ENCODE results near the gene CHRNB1.
A peak's percentile ranks its signal among the peaks of the same experiment; 100 is the strongest.

CHRNB1 gene

DNA sequence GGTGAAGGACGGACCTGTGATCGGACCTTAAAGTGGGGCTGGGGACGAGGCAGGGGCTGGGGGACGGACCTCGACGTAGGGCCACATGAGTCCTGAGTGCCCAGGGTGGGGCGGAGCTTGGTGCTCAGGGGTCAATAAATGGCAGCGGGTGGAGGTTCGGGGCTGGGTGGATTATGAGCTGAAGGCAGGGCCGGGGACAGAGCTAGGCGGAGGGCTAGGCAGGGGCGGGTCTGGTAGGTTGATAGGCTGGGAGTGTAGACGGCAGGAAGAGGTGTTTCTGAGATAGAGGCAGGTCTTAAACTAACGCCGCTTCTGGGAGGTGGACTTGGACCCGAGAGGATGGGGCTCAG lies 733 bp downstream of the CHRNB1 start:
- peak overlapping the region; percentile 10 to 12 for H3K9ac ChIP-seq (ENCODE audit: low read depth in 1 of 2, low read length in 2 of 2)
- peaks cover 13 to 14% of the 10 kb centered on the region in 2 donors for H3K4me1 ChIP-seq (ENCODE audit: control insufficient read depth in 1 of 2, insufficient read depth in 2 of 2, low read length in 2 of 2)
- peaks cover 26 to 34% of the 10 kb centered on the region in 2 donors for H3K27me3 ChIP-seq (ENCODE audit: control insufficient read depth in 1 of 2, insufficient read depth in 2 of 2, low read length in 2 of 2)
- H3K9me3 ChIP-seq (ENCODE audit: control insufficient read depth in 1 of 2, low read length in 2 of 2) = no peaks in the 10 kb centered on the region
- H3K27ac ChIP-seq (ENCODE audit: low read depth, low read length) = no peak overlapping the region
- H3K4me3 ChIP-seq (ENCODE audit: low read depth in 1 of 2, low read length in 2 of 2) = peak overlapping the region; percentile 66 to 69
- no peaks in the 10 kb centered on the region for H3K36me3 ChIP-seq (ENCODE audit: control insufficient read depth in 1 of 2, insufficient read depth in 2 of 2, low read length in 2 of 2)

DNA sequence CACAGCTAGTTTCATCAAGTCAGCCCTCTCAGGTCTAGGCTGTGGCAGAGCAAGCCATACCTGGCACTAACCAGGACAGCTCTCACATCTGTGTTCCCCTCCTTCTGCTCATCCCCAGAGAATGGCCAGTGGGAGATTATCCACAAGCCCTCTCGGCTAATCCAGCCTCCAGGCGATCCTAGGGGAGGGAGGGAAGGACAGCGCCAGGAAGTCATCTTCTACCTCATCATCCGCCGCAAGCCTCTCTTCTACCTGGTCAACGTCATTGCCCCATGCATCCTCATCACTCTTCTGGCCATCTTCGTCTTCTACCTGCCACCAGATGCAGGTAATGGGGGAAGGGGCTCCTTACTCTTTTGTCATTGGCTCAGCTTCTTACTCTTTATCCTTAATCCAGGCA lies 3.6 kb downstream of the CHRNB1 start:
- no peak overlapping the region for H3K9ac ChIP-seq (ENCODE audit: low read depth in 1 of 2, low read length in 2 of 2)
- H3K27ac ChIP-seq (ENCODE audit: low read depth, low read length) = no peak overlapping the region
- no peaks in the 10 kb centered on the region for H3K9me3 ChIP-seq (ENCODE audit: control insufficient read depth in 1 of 2, low read length in 2 of 2)
- peaks cover 12 to 13% of the 10 kb centered on the region in 2 donors for H3K4me1 ChIP-seq (ENCODE audit: control insufficient read depth in 1 of 2, insufficient read depth in 2 of 2, low read length in 2 of 2)
- no peaks in the 10 kb centered on the region for H3K36me3 ChIP-seq (ENCODE audit: control insufficient read depth in 1 of 2, insufficient read depth in 2 of 2, low read length in 2 of 2)
- peaks cover 13 to 23% of the 10 kb centered on the region in 2 donors for H3K27me3 ChIP-seq (ENCODE audit: control insufficient read depth in 1 of 2, insufficient read depth in 2 of 2, low read length in 2 of 2)
- no peak overlapping the region for H3K4me3 ChIP-seq (ENCODE audit: low read depth in 1 of 2, low read length in 2 of 2)

DNA sequence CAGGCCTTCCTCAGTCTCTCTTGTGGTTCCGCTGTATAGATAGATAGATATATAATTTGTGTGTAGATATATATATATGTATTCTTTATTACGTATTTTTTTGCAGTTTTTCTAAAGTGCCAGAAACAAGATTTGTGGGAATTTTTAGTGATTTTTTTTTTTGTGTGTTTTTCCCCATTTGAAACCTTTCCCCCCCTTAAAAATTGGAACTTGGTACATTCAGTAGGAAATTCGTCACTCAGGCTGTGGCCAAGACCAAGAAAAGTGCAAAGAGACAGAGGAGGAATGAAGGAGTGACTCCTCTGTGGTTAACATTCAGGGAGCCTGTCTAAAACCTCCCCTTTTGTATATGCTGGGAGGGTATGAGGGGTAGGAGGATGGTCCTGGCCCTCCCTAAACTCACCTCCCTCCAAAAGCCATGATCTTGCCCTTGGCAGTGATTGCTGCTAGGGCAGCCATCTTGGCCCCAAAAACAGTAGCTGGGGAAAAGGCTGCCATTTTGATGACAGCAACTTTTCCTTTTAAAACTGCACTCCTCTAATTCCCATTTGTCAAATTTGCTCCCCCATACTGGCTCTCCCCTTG lies 15.2 kb downstream of the CHRNB1 start:
- Histone ChIP-seq H3K27me3 (ENCODE audit: control insufficient read depth in 1 of 2, insufficient read depth in 2 of 2, low read length in 2 of 2) (no peaks in the 10 kb centered on the region), H3K9ac (ENCODE audit: low read depth in 1 of 2, low read length in 2 of 2) (no peak overlapping the region), H3K36me3 (ENCODE audit: control insufficient read depth in 1 of 2, insufficient read depth in 2 of 2, low read length in 2 of 2) (peaks cover 2 to 12% of the 10 kb centered on the region in 2 donors), H3K4me3 (ENCODE audit: low read depth in 1 of 2, low read length in 2 of 2) (no peak overlapping the region), H3K27ac (ENCODE audit: low read depth, low read length) (no peak overlapping the region), H3K9me3 (ENCODE audit: control insufficient read depth in 1 of 2, low read length in 2 of 2) (no peaks in the 10 kb centered on the region), H3K4me1 (ENCODE audit: control insufficient read depth in 1 of 2, insufficient read depth in 2 of 2, low read length in 2 of 2) (peaks cover 0 to 3% of the 10 kb centered on the region in 2 donors)

DNA sequence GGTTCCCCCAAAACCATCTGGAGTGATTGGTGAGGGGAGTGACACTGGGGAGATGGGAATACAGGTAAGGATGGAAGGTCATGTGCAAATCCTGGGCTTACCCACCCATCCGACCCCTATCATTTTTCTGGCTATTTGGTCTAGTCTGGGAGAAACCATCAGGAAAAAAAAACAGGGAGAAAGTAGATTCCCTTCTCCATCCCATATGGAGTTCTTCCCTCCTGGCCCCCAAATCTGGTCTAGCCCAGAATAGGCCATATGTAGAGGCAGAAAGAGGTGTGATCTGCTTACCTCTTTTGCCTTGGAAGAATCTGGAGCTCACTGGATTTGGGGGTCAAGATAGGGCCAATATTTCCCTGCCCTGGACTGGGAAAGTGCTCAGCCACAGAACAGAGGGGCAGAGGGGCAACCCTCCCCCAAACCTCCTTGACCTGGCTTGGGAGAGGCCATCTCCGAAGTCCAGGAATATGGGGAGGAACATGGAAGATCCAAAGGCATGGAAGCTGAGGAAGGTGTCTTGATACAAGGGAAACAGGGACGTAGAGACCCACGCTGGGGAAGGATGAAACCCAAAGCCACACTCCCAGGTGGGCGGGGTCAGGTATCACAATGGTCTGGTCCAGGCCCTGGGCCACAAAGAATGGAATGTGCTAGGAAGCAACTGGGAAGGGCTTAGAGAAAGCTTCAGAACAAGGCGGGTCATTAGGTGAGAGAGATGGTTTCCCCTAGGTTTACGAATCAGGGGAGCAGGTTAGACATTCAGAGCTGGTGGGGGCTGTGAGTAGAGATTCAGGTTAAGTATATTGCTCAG lies 16.2 kb downstream of the CHRNB1 start:
- Histone ChIP-seq H3K4me3 (ENCODE audit: low read depth in 1 of 2, low read length in 2 of 2) (no peak overlapping the region), H3K36me3 (ENCODE audit: control insufficient read depth in 1 of 2, insufficient read depth in 2 of 2, low read length in 2 of 2) (peaks cover 2 to 14% of the 10 kb centered on the region in 2 donors), H3K27me3 (ENCODE audit: control insufficient read depth in 1 of 2, insufficient read depth in 2 of 2, low read length in 2 of 2) (no peaks in the 10 kb centered on the region), H3K9me3 (ENCODE audit: control insufficient read depth in 1 of 2, low read length in 2 of 2) (no peaks in the 10 kb centered on the region), H3K4me1 (ENCODE audit: control insufficient read depth in 1 of 2, insufficient read depth in 2 of 2, low read length in 2 of 2) (peaks cover 0 to 3% of the 10 kb centered on the region in 2 donors), H3K27ac (ENCODE audit: low read depth, low read length) (no peak overlapping the region), H3K9ac (ENCODE audit: low read depth in 1 of 2, low read length in 2 of 2) (no peak overlapping the region)

DNA sequence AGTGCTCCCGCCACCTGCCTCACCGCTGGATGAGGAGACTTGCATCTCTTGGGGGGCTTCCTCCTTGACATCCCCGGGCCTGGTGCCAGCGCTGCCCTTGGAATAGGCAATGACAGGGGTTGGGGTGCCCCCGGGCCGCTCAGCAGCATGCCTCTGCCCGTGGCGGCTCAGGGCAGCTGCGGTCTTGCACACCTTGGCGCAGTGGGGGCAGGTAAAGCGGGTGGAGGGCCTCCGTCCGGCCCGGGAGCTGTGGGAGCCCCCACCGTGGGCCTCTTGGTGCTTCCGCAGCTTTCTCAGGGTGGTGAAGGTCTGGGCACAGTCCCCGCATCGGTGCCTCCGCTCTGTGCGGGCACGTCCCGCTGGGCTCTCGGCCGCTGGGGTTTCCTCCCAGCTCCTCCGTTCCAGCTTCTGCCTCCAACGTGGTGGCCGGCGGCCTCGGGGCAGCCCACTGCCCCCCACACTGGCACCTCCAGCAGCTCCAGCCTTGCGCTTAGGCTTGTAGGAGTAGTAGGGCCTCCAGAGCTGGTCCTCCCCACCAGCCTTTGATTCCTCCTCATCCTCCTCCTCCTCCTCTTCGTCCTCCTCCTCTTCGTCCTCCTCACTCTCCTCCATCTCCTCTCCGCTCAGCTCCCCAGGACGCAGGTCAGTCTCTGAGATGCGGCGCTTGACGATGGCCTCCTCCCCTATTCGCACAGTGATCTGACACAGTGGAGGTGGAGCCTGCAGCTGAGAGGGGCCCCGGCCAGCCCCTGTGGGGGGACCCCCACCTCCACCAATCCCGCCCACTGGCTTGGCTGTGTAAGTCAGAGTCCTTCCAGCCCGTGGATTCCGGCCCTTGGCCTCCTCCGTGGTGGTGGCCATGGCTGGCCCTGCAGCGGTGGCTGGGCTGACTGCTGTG lies 17.9 kb downstream of the CHRNB1 start:
- Histone ChIP-seq H3K36me3 (ENCODE audit: control insufficient read depth in 1 of 2, insufficient read depth in 2 of 2, low read length in 2 of 2) (peaks cover 7 to 14% of the 10 kb centered on the region in 2 donors), H3K9me3 (ENCODE audit: control insufficient read depth in 1 of 2, low read length in 2 of 2) (no peaks in the 10 kb centered on the region), H3K9ac (ENCODE audit: low read depth in 1 of 2, low read length in 2 of 2) (no peak overlapping the region), H3K4me1 (ENCODE audit: control insufficient read depth in 1 of 2, insufficient read depth in 2 of 2, low read length in 2 of 2) (no peaks in the 10 kb centered on the region), H3K4me3 (ENCODE audit: low read depth in 1 of 2, low read length in 2 of 2) (no peak overlapping the region), H3K27me3 (ENCODE audit: control insufficient read depth in 1 of 2, insufficient read depth in 2 of 2, low read length in 2 of 2) (no peaks in the 10 kb centered on the region), H3K27ac (ENCODE audit: low read depth, low read length) (no peak overlapping the region)

DNA sequence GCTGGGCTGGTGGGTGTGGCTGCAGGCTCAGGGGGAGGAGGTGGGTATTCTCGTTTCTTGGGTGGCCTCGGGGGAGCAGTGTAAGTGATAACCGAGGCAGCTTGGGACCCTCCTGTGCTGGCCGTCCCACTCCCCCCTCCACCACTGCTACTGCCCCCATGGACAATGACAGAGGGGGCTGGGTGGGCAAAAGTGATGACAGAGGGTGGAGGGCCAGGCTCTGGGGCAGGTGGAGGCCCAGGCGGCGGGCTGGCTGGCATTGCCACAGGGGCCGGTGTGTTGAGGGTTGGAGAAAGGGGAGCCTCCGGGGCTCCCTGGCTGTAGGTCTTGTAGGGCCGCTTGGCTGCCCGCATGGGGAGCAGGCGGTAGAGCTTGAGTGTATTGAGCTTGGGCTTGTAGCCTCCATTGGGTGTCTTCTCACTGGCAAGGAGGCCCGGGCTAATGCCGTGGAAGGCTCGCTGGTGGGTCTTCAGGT lies 18.5 kb downstream of the CHRNB1 start:
- no peak overlapping the region for H3K4me3 ChIP-seq (ENCODE audit: low read depth in 1 of 2, low read length in 2 of 2)

DNA sequence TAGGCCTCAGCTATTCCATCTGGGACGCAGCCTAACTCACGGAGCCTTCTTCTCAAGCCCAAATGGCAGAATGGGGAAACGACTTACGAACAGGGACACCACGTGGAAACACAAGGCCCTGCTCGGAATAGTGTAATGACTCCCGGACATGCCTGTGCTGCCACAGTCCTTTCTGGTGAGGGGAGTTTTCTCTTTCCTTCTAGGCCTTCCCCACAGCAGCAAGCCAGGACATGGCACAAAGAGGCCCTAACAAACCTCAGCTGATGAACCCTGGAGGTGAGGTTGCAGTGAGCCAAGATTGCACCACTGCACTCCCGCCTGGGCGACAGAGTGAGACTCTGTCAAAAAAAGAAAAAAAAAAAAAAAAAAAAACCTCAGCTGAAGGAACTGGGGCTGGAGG lies 19.2 kb downstream of the CHRNB1 start:
- peaks cover 7 to 14% of the 10 kb centered on the region in 2 donors for H3K36me3 ChIP-seq (ENCODE audit: control insufficient read depth in 1 of 2, insufficient read depth in 2 of 2, low read length in 2 of 2)

More for the DNA sequence above, 18.5 kb downstream of the CHRNB1 start:
- H3K27ac ChIP-seq (ENCODE audit: low read depth, low read length) = no peak overlapping the region
- H3K9me3 ChIP-seq (ENCODE audit: control insufficient read depth in 1 of 2, low read length in 2 of 2) = no peaks in the 10 kb centered on the region
- H3K9ac ChIP-seq (ENCODE audit: low read depth in 1 of 2, low read length in 2 of 2) = no peak overlapping the region
- H3K4me1 ChIP-seq (ENCODE audit: control insufficient read depth in 1 of 2, insufficient read depth in 2 of 2, low read length in 2 of 2) = no peaks in the 10 kb centered on the region
- H3K27me3 ChIP-seq (ENCODE audit: control insufficient read depth in 1 of 2, insufficient read depth in 2 of 2, low read length in 2 of 2) = no peaks in the 10 kb centered on the region
- H3K36me3 ChIP-seq (ENCODE audit: control insufficient read depth in 1 of 2, insufficient read depth in 2 of 2, low read length in 2 of 2) = peaks cover 7 to 14% of the 10 kb centered on the region in 2 donors

DNA sequence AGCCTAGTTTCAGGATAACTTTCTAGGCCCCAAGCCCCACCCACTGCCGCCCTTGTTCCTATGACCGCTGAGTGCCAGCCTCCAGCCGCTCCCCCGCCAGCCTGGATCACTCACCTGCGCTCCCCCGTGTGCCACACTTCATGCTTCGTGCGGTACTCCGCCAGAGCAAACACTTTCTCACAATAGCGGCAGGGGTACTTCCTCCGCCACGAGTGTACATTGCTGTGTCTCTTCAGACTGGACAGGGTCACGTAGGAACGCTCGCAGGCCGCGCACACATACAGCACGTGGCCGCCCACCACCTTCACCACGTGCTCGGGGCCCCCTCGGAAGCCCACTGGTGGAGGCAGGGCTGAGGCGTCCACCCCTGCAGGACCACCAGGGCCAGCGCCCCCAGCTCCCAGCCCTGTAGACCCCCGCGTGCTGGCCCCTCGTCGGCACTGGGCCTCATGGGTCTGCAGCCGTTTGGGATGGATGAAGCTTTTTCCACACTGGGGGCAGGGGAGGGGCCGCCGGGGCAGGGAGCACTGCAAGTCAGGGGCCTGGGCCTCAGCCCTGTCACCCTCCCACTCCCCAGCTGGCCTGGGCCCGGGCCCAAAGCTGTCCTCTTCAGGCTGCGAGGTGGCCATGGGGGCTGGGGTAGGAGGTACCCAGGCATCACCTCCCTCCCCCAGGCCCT lies 20.9 kb downstream of the CHRNB1 start:
- Histone ChIP-seq H3K36me3 (ENCODE audit: control insufficient read depth in 1 of 2, insufficient read depth in 2 of 2, low read length in 2 of 2) (peaks cover 7 to 14% of the 10 kb centered on the region in 2 donors), H3K4me3 (ENCODE audit: low read depth in 1 of 2, low read length in 2 of 2) (no peak overlapping the region), H3K4me1 (ENCODE audit: control insufficient read depth in 1 of 2, insufficient read depth in 2 of 2, low read length in 2 of 2) (peaks cover 0 to 3% of the 10 kb centered on the region in 2 donors), H3K9me3 (ENCODE audit: control insufficient read depth in 1 of 2, low read length in 2 of 2) (no peaks in the 10 kb centered on the region), H3K9ac (ENCODE audit: low read depth in 1 of 2, low read length in 2 of 2) (no peak overlapping the region), H3K27me3 (ENCODE audit: control insufficient read depth in 1 of 2, insufficient read depth in 2 of 2, low read length in 2 of 2) (no peaks in the 10 kb centered on the region), H3K27ac (ENCODE audit: low read depth, low read length) (no peak overlapping the region)

More for the DNA sequence above, 19.2 kb downstream of the CHRNB1 start:
- Histone ChIP-seq H3K27ac (ENCODE audit: low read depth, low read length) (no peak overlapping the region), H3K27me3 (ENCODE audit: control insufficient read depth in 1 of 2, insufficient read depth in 2 of 2, low read length in 2 of 2) (no peaks in the 10 kb centered on the region), H3K9ac (ENCODE audit: low read depth in 1 of 2, low read length in 2 of 2) (no peak overlapping the region), H3K4me3 (ENCODE audit: low read depth in 1 of 2, low read length in 2 of 2) (no peak overlapping the region), H3K4me1 (ENCODE audit: control insufficient read depth in 1 of 2, insufficient read depth in 2 of 2, low read length in 2 of 2) (no peaks in the 10 kb centered on the region), H3K9me3 (ENCODE audit: control insufficient read depth in 1 of 2, low read length in 2 of 2) (no peaks in the 10 kb centered on the region)

DNA sequence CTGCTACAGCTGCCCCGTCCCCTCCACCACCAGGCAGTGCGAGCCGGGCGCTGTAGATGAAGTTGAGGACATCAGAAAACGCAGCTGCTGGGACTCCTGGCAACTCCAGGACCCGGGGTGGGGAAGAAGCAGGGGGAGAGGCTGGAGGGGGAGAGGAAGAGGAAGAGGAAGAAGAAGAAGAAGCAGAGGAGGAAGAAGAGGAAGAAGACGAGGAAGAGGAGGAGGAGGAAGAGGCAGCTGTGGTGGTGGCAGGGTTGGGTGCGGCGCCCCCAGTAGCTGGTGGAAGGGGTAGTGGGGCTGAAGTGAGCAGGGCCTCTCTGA lies 21.4 kb downstream of the CHRNB1 start:
- H3K4me1 ChIP-seq (ENCODE audit: control insufficient read depth in 1 of 2, insufficient read depth in 2 of 2, low read length in 2 of 2) = peaks cover 0 to 5% of the 10 kb centered on the region in 2 donors
- peaks cover 6 to 14% of the 10 kb centered on the region in 2 donors for H3K36me3 ChIP-seq (ENCODE audit: control insufficient read depth in 1 of 2, insufficient read depth in 2 of 2, low read length in 2 of 2)
- H3K4me3 ChIP-seq (ENCODE audit: low read depth in 1 of 2, low read length in 2 of 2) = no peak overlapping the region
- H3K9ac ChIP-seq (ENCODE audit: low read depth in 1 of 2, low read length in 2 of 2) = no peak overlapping the region
- no peak overlapping the region for H3K27ac ChIP-seq (ENCODE audit: low read depth, low read length)
- no peaks in the 10 kb centered on the region for H3K9me3 ChIP-seq (ENCODE audit: control insufficient read depth in 1 of 2, low read length in 2 of 2)
- H3K27me3 ChIP-seq (ENCODE audit: control insufficient read depth in 1 of 2, insufficient read depth in 2 of 2, low read length in 2 of 2) = no peaks in the 10 kb centered on the region

All from duodenal mucosa (tissue), 2 donors.